EL (cell line): ENCODE measurements around the gene GABARAPL2.
"Not testable (repeated sequence)": the region's sequence is repeated elsewhere in the genome, so short reads cannot be mapped to it uniquely, and the experiment has no call there.

Experiments used
- DNase-seq: peaks from one replicate; pipeline ENCODE4 v3.0.0-alpha.2; 2016

GABARAPL2 gene

GRCh38 chr16:75591927-75592326, 25.7 kb downstream of the GABARAPL2 start:
- DNase-seq: not testable (repeated sequence)

DNA sequence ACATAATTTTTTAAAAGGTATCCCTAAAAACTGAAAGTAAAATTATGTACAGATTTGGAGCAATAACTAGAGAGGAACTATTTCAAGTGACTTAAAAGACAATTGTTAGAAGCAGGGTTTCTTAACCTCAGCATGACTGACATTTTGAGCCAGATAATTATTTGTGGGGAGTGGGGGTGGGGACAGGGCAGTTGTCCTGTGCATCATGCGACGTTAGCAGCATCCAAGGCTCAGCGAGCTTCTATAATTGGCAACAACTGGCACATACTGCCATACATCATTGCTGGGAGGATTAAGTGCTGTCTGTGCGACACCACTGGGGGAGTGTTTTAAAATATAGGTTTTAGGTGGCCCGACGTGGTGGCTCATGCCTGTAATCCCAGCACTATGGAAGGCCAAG, 27.1 kb downstream of the GABARAPL2 start:
- DNase-seq: no peak

DNA sequence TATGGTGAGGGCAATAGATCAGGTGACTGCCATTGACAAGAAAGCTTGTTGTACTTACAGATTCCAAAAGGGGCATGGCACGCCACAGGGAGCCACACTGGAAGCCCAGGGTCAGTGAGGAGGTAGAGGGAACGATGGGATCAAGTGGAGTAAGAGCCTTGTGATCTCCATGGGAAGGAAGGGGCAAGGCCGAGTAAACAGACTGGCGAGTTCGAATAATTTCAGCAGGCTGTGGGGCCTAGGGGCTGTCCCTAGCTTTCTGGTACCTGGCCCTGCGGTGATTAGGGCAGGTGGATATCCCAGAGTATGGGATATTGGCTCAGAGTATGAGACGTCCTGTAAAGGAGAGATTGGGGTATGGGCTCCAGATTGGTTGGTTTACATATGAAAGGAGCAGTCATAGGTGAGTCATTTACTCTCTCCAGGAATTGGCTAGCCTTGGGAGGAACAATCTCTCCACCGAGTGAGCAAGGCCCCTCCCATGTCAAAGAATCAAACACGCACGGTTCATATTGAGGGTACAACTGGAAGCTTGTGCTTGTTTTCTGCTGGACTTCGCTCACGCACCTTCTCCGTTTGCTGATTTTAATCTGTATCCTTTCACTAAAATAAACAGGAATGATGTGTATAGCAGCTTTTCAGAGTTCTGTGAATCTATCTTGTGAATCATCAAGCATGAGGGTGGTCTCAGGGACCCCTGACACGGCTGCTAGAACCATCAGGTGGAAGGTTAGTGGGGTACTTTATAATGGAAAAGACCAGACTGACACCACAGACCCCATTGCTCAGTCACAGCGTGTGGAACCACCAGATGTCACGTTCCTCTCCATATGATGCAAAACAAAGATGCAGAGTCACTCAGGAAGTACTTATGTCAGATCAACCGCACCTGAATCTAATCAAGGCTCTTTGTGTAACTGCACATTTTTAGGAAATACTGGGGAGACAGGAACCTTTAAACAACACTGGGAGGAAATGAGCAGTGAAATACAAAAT, 27.9 kb downstream of the GABARAPL2 start:
- DNase-seq: peak; percentile 58

GRCh38 chr16:75599452-75600277, 33.5 kb downstream of the GABARAPL2 start:
- DNase-seq: no peak

DNA sequence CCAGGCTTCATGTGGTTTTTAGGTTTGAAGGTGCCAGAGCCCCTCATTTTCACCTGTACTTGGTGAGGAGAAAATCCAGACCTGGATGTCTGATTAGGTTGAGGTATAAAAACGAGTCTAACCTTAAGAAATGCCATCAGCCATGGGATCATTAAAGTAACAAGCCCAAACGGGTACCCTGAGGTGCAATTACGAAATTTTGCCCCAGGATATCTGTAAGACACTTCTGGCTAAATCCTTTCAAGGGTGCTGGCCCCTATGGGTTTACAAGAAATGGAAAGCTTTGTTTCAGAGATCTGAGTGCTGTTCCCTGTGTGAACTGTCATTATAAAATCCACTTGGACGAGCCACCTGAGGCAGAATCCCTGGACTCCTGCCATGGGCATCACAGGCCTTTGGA, 37.1 kb downstream of the GABARAPL2 start:
- no peak for DNase-seq

- DNase-seq: no peak
Measured at GRCh38 chr16:75606507-75606906, 40.3 kb downstream of the GABARAPL2 start.

DNA sequence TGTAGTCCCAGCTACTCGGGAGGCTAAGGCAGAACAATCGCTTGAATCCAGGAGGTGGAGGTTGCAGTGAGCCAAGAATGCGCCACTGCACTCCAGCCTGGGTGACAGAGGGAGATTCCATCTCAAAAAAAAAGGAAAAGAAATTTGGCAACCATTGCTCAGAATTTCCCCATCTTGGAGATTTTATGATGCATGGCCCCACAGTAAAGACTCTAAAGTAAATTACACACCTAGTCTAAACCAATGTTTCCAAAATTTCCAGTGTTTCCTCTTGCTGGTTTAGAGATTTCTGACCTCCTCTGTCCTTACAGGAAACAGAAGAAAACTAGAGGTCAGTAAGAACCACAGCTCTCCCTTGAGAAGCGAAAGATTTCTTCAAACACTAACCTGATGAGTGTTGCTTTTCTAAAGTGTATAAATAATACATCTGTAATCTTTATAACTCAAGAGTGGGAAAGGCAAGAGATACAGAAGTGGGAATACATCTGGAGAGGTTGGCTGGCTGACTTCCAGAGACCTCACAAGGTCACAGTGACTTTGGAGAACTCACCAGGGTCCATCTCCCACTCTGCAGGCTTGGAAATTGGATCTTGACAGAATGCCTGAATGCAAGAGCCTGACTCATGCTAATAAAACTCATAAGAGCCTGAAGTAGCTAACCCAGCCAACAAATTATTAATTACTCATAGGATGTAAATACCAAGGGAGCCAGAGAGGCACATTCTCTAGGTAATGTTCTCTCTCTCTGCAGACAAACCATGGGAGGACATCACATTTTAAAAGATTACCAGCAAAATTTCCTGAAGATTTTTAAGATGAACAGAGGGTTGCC, 48.1 kb downstream of the GABARAPL2 start:
- DNase-seq: peak; percentile 85

GRCh38 chr16:75615619-75616018, 49.4 kb downstream of the GABARAPL2 start:
- no peak for DNase-seq

DNA sequence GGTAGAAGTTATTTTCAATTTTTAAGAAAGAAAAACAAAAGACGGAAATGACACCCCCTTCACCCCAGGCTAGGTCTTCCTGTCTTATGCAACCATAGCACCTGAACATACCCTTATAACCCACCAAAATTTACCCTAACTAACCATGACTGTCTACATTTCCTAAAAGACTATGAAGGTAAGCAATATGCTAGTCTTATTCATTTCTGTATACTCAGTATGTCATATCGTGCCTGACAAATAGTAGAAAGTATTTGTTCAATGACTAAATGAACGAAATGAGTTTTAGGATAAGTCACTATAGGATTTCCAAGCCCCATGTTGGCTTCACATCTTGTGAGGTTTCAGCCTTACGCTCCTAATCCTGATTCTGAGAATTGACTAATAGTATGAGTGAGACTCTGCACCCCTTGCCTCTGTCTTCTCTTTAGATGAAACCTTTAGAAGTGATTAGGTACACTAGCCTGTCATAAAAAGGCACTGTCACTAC, 50.4 kb downstream of the GABARAPL2 start:
- DNase-seq: no peak

DNA sequence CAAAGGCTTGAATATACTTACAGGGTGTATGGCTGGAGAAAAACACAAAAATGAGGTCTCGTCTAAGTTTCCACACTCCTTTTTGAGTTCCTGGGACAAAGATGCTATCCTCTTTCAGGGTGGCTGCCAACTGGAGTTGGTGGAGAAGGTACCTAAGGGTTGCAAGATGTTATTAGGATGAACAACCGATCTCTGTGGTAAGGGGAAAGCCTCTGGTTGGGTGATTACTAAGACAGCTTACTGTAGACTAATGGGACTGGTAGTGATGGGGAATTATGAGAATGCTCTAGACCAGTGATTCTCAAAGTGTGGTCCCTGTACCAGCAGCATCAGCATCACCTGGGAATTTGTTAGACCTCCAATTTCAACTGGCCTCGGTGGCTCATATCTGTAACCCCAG, 50.9 kb downstream of the GABARAPL2 start:
- no peak for DNase-seq

DNA sequence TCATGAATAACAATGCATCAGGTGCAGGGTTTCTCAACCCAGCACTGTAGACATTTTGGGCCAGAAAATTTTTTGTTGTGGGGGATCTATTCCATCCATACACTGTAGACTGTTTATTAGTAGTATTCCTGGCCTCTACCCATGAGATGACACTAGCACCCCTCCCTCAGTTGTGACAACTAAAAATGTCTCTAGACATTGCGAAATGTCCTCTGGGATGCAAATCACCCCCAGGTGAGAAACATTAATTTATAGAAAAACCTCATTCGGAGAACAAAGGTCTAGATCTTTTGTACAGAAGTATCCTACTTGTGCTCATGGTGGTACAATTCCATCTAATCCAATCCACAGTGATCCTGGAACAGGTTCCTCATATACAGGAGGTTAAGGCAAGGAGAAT, 52.6 kb downstream of the GABARAPL2 start:
- no peak for DNase-seq

DNA sequence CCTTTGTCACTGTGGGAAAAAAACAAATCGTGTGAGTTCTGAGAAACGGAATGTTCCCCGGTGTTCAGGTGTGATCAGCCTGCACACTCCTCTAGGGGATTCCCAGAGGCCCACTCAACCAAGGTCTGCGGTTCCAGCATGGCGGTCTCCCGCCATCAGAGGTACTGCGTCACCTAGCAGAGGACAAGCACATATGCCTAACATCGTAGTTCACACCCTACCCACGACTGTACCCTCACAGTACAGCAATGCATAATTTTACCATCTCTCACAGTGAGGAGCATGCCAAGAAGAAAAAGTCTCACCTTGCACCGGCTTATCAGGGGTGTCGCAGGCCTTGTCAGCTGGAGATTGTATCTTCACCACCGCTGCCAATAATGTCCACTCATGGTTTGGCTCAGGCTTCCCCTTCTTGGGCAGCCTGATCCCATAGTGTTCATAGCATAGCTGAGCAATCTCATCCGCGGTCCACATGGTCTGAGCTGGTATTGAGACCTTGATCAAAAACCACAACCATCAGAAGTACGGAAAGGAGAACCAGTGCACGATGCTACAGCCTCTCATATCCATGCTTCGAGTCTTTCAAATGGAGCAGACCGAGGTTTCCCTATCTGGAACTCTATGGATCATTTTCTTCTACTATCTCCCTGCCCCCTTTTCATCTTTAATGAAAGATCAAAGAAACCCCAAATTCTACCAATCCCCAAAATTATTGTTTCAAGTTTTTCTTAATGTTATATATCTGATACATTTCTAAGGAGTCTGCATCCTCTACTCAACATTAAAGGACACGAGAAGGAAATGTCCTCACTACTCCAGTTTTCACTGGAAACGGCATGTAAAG, 54.4 kb downstream of the GABARAPL2 start:
- no peak for DNase-seq

DNA sequence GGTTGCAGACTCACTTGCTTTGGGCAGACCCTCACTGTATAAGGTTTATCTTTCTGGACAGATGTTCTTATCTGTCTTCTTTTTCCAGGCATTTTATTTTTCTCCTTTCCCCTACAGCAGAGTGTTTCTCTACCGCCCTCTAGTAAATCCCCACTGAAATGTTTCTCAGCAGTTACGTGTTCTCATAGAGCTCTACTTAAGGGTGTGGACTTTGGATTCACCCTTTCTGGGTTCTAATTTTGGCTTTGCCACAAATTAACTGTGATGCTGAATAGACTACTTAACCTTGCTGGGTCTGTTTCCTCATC, 54.9 kb downstream of the GABARAPL2 start:
- DNase-seq: peak; percentile 51

DNA sequence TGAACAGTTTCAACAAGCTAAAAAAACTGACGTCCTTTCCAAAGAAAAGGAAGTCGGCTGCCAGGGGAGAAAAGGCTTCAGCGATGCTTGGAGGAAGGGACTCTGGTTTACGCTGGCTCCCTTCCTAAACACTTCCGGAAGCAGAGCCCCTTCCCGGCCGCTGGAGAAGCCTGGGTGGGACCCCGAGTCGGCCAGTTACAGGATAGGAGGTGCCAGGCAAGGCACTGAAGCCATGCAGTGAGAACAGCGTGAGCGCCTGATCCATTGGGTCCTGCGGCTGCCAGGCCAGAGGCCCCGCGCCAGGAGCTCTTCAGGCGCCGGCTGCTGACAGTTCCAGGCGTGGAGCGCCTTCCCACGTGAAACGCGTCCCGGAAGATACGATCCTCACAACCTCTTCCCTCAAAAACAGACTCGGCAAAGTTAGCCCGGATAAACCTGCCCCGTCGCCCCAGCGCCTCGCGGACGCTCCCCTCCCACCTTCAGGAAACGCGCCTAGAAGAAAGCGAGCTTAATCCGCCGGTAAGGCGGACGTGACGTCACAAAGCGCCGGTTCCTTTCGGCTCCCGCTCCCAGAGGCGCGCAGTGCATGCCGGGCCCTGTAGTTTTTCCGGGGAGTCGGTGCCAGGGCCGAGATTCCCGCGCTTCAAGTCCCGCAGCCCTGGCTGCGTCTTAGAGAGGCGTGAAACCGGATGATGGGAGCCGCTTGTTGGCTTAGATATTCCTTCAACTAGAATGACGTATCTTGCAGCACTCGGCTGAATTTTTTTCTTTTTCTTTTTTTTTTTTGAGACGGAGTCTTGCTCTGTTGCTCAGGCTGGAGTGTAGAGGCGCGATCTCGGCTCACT, 56.8 kb downstream of the GABARAPL2 start, which contains the start of gene ADAT1:
Gene ADAT1, minus strand, starts transcription at position 521 of the 845 bp plus-strand sequence. CDS start 2,482 bp downstream, outside the sequence.
- peak; percentile 99 for DNase-seq

- DNase-seq: peak; percentile 42
Measured at GRCh38 chr16:75624921-75625334, 58.7 kb downstream of the GABARAPL2 start.

DNA sequence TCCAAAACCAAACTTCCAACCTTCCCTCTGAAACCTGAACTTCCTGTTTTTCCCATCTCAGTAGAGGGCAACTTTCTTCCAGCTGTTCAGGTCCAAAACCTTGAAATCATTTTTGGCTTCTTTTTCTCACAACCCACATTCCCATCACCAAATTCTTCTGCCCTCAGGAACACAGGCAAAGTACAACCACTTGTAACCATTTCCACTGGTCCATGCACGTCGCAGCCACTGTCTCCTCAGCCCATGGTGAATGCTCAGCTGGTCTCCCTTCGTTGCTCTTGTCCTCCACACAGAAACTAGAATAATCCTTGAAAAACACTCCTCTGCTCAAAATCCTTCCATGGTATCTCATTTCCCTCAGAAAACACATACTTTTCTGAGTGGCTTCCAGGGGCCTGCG, 60.6 kb downstream of the GABARAPL2 start:
- DNase-seq: no peak
